ENCODE measurements around the gene SLC37A3.
A peak's percentile ranks its signal among the peaks of the same experiment; 100 is the strongest.

Gene SLC37A3

DNA sequence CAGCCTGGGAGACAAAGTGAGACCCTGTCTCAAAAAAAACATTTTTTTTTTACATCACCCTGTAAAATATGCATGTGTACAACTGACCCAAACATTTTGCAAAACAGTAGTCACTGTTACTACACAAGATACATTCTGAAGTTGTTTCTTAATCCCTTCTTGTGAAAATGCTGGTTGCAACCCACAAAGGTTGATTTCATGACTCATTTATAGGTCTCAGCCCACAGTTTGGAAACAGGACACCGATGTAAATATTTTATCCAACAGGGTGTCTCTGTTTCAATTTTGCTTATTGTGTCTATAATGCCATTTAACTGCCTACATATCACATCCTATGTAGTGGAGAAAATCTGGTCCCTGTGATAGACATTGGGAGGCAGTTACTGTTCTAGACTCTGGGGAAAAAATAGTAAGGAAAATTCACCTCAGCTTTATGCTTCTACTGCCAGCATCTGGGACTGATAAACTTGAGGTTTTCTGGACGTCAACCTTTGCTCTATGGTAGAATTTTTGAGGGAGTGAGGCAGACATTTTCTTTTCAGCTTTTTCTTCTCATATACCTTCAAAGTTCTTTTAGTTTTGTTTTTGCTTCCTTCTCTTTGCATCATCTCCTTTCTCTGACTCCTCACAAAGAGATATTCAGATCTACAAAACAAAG, 4.0 kb upstream of the SLC37A3 start:
- Histone ChIP-seq H3K9ac (ENCODE audit: low read depth, low read length, poor library complexity) (no peak overlapping the region), H3K4me3 (ENCODE audit: low read length in 2 of 2) (no peak overlapping the region), H2BK15ac (ENCODE audit: low read length) (no peak overlapping the region), H3K4ac (ENCODE audit: low read length) (no peak overlapping the region), H3K4me1 (ENCODE audit: control insufficient read depth in 2 of 2, insufficient read depth in 1 of 2, low read depth in 1 of 2, low read length in 2 of 2) (peaks cover 4 to 15% of the 10 kb centered on the region in 2 donors), H3K27me3 (ENCODE audit: control insufficient read depth in 3 of 3, insufficient read depth in 3 of 3, low read depth in 1 of 3, low read length in 3 of 3) (peaks cover 0 to 4% (median 0%) of the 10 kb centered on the region in 3 experiments), H4K91ac (ENCODE audit: low read depth, low read length, poor library complexity) (no peak overlapping the region), H3K18ac (ENCODE audit: low read length) (no peak overlapping the region), H3K27ac (replicated peaks; ENCODE audit: low read length) (no peak overlapping the region), H3K4me2 (ENCODE audit: insufficient read depth, low read length, poor library complexity, severe bottlenecking) (no peak overlapping the region), H2AK5ac (ENCODE audit: low read depth, low read length) (no peak overlapping the region), H3K79me1 (ENCODE audit: low read depth, low read length) (peaks cover 2% of the 10 kb centered on the region), H3K23ac (ENCODE audit: low read depth, low read length, poor library complexity) (no peak overlapping the region), H3K9me3 (replicated peaks in 1 of 2; ENCODE audit: control insufficient read depth in 2 of 2, insufficient read depth in 1 of 2, low read depth in 1 of 2, low read length in 2 of 2) (no peaks in the 10 kb centered on the region), H4K8ac (ENCODE audit: low read depth, low read length) (no peak overlapping the region), H3K36me3 (replicated peaks in 1 of 2; ENCODE audit: control insufficient read depth in 2 of 2, insufficient read depth in 2 of 2, low read length in 2 of 2) (no peaks in the 10 kb centered on the region), H2BK120ac (ENCODE audit: low read depth, low read length) (no peak overlapping the region), H2BK5ac (ENCODE audit: low read length) (no peak overlapping the region), H2AFZ (ENCODE audit: low read length) (no peak overlapping the region), H3K14ac (ENCODE audit: low read length) (no peak overlapping the region), H2BK12ac (ENCODE audit: low read length) (no peak overlapping the region)
- WGBS, 2 donors (ENCODE audit: extremely low coverage in 2 of 2, insufficient read length in 2 of 2, insufficient replicate concordance in 1 of 2) = no CpG with 5 or more reads among the region's 2 CpGs
- DNase-seq (ENCODE audit: low spot score) = no peak

DNA sequence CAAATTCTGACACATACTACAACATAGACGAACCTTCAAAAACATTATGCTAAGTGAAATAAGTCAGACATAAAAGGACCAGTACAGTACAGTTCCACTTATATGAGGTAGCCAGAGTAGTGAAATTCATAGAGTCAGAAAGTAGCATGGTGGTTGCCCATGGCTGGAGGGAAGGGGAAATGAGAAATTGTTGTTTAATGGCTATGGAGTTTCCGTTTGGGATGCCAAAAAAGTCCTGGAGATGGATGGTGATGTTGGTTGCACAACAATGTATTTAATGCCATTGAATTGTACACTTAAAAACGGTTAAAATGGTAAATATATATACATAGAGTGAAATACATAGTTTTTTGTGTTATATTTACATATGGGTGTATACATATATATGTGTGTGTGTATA, 2.1 kb upstream of the SLC37A3 start:
- Histone ChIP-seq H3K4me1 (ENCODE audit: control insufficient read depth in 2 of 2, insufficient read depth in 1 of 2, low read depth in 1 of 2, low read length in 2 of 2) (peaks cover 4 to 16% of the 10 kb centered on the region in 2 donors), H3K9me3 (replicated peaks in 1 of 2; ENCODE audit: control insufficient read depth in 2 of 2, insufficient read depth in 1 of 2, low read depth in 1 of 2, low read length in 2 of 2) (no peaks in the 10 kb centered on the region), H2AFZ (ENCODE audit: low read length) (no peak overlapping the region), H2BK12ac (ENCODE audit: low read length) (no peak overlapping the region), H4K91ac (ENCODE audit: low read depth, low read length, poor library complexity) (no peak overlapping the region), H3K4me3 (ENCODE audit: low read length in 2 of 2) (no peak overlapping the region), H3K23ac (ENCODE audit: low read depth, low read length, poor library complexity) (no peak overlapping the region), H3K79me1 (ENCODE audit: low read depth, low read length) (peaks cover 2% of the 10 kb centered on the region), H3K4ac (ENCODE audit: low read length) (no peak overlapping the region), H3K9ac (ENCODE audit: low read depth, low read length, poor library complexity) (no peak overlapping the region), H3K36me3 (replicated peaks in 1 of 2; ENCODE audit: control insufficient read depth in 2 of 2, insufficient read depth in 2 of 2, low read length in 2 of 2) (no peaks in the 10 kb centered on the region), H3K27ac (replicated peaks; ENCODE audit: low read length) (no peak overlapping the region), H3K14ac (ENCODE audit: low read length) (no peak overlapping the region), H2BK15ac (ENCODE audit: low read length) (no peak overlapping the region), H4K8ac (ENCODE audit: low read depth, low read length) (no peak overlapping the region), H2BK120ac (ENCODE audit: low read depth, low read length) (no peak overlapping the region), H3K27me3 (ENCODE audit: control insufficient read depth in 3 of 3, insufficient read depth in 3 of 3, low read depth in 1 of 3, low read length in 3 of 3) (peaks cover 0 to 4% (median 0%) of the 10 kb centered on the region in 3 experiments), H3K18ac (ENCODE audit: low read length) (no peak overlapping the region), H2AK5ac (ENCODE audit: low read depth, low read length) (no peak overlapping the region), H2BK5ac (ENCODE audit: low read length) (no peak overlapping the region), H3K4me2 (ENCODE audit: insufficient read depth, low read length, poor library complexity, severe bottlenecking) (no peak overlapping the region)
- no peak for DNase-seq (ENCODE audit: low spot score)
- WGBS, 2 donors (ENCODE audit: extremely low coverage in 2 of 2, insufficient read length in 2 of 2, insufficient replicate concordance in 1 of 2) = no CpG with 5 or more reads among the region's 3 CpGs

DNA sequence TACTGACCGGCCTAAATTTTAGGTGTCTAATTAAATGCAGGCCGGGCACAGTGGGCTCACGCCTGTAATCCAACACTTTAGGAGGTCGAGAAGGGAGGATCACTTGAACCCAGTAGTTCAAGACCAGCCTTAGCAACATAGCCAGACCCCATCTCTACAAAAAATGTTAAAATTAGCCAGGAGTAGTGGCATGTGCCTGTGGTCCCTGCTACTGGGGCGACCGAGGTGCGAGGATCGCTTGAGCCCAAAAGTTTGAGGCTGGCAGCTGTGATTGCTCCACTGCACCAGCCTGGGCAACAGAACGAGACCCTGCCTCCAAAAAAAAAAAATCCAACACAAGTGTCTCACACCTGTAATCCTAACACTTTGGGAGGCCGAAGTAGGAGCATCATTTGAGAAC, 491 bp upstream of the SLC37A3 start:
- Histone ChIP-seq H2BK12ac (ENCODE audit: low read length) (no peak overlapping the region), H3K27me3 (ENCODE audit: control insufficient read depth in 3 of 3, insufficient read depth in 3 of 3, low read depth in 1 of 3, low read length in 3 of 3) (peaks cover 0 to 3% (median 0%) of the 10 kb centered on the region in 3 experiments), H4K91ac (ENCODE audit: low read depth, low read length, poor library complexity) (no peak overlapping the region), H3K36me3 (replicated peaks in 1 of 2; ENCODE audit: control insufficient read depth in 2 of 2, insufficient read depth in 2 of 2, low read length in 2 of 2) (no peaks in the 10 kb centered on the region), H3K9me3 (replicated peaks in 1 of 2; ENCODE audit: control insufficient read depth in 2 of 2, insufficient read depth in 1 of 2, low read depth in 1 of 2, low read length in 2 of 2) (no peaks in the 10 kb centered on the region), H2BK15ac (ENCODE audit: low read length) (no peak overlapping the region), H2BK5ac (ENCODE audit: low read length) (no peak overlapping the region), H2AK5ac (ENCODE audit: low read depth, low read length) (no peak overlapping the region), H3K4me2 (ENCODE audit: insufficient read depth, low read length, poor library complexity, severe bottlenecking) (no peak overlapping the region), H3K18ac (ENCODE audit: low read length) (no peak overlapping the region), H3K4me1 (ENCODE audit: control insufficient read depth in 2 of 2, insufficient read depth in 1 of 2, low read depth in 1 of 2, low read length in 2 of 2) (peaks cover under 1 to 4% of the 10 kb centered on the region in 2 donors), H4K8ac (ENCODE audit: low read depth, low read length) (no peak overlapping the region), H3K27ac (replicated peaks; ENCODE audit: low read length) (no peak overlapping the region), H3K23ac (ENCODE audit: low read depth, low read length, poor library complexity) (no peak overlapping the region), H2AFZ (ENCODE audit: low read length) (peak overlapping the region; percentile 92), H3K4ac (ENCODE audit: low read length) (no peak overlapping the region), H3K14ac (ENCODE audit: low read length) (no peak overlapping the region), H3K79me1 (ENCODE audit: low read depth, low read length) (peaks cover 3% of the 10 kb centered on the region), H3K9ac (ENCODE audit: low read depth, low read length, poor library complexity) (no peak overlapping the region), H2BK120ac (ENCODE audit: low read depth, low read length) (no peak overlapping the region), H3K4me3 (ENCODE audit: low read length in 2 of 2) (peak overlapping the region in 1 of 2 donors; percentile 66)
- no peak for DNase-seq (ENCODE audit: low spot score)
- no CpG with 5 or more reads among the region's 10 CpGs for WGBS, 2 donors (ENCODE audit: extremely low coverage in 2 of 2, insufficient read length in 2 of 2, insufficient replicate concordance in 1 of 2)

DNA sequence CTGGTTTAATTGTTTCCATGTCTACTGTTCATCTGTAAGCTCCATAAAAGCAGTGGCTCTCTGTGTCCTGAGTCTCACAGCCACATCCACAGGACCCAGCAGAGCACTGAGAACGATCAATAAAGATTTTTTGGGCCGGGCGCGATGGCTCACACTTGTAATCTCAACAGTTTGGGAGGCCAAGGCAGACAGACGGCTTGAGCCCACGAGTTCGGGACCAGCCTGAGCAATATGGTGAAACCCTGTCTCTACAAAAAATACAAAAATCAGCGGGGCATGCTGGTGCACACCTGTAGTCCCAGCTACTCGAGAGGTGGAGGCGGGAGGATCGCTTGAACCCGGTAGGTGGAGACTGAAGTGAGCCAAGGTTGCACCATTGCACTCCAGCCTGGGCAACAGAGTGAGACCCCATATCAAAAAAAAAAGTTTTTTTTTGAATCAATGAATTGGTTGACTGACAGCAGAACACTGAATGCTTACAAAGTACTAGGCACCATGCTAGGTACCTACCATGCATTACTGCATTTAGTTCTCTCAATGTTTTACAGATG, 4.5 kb downstream of the SLC37A3 start:
- Histone ChIP-seq H2BK5ac (ENCODE audit: low read length) (no peak overlapping the region), H3K18ac (ENCODE audit: low read length) (no peak overlapping the region), H3K4me2 (ENCODE audit: insufficient read depth, low read length, poor library complexity, severe bottlenecking) (no peak overlapping the region), H3K4me1 (ENCODE audit: control insufficient read depth in 2 of 2, insufficient read depth in 1 of 2, low read depth in 1 of 2, low read length in 2 of 2) (peaks cover 0 to 3% of the 10 kb centered on the region in 2 donors), H3K27me3 (ENCODE audit: control insufficient read depth in 3 of 3, insufficient read depth in 3 of 3, low read depth in 1 of 3, low read length in 3 of 3) (no peaks in the 10 kb centered on the region), H3K4ac (ENCODE audit: low read length) (no peak overlapping the region), H3K27ac (replicated peaks; ENCODE audit: low read length) (no peak overlapping the region), H2AFZ (ENCODE audit: low read length) (no peak overlapping the region), H3K9me3 (replicated peaks in 1 of 2; ENCODE audit: control insufficient read depth in 2 of 2, insufficient read depth in 1 of 2, low read depth in 1 of 2, low read length in 2 of 2) (peaks cover 0 to 3% of the 10 kb centered on the region in 2 donors), H3K14ac (ENCODE audit: low read length) (no peak overlapping the region), H3K23ac (ENCODE audit: low read depth, low read length, poor library complexity) (no peak overlapping the region), H2AK5ac (ENCODE audit: low read depth, low read length) (no peak overlapping the region), H3K79me1 (ENCODE audit: low read depth, low read length) (peaks cover 9% of the 10 kb centered on the region), H2BK12ac (ENCODE audit: low read length) (no peak overlapping the region), H3K36me3 (replicated peaks in 1 of 2; ENCODE audit: control insufficient read depth in 2 of 2, insufficient read depth in 2 of 2, low read length in 2 of 2) (no peaks in the 10 kb centered on the region), H4K91ac (ENCODE audit: low read depth, low read length, poor library complexity) (no peak overlapping the region), H4K8ac (ENCODE audit: low read depth, low read length) (no peak overlapping the region), H3K9ac (ENCODE audit: low read depth, low read length, poor library complexity) (no peak overlapping the region), H2BK15ac (ENCODE audit: low read length) (no peak overlapping the region), H3K4me3 (ENCODE audit: low read length in 2 of 2) (no peak overlapping the region), H2BK120ac (ENCODE audit: low read depth, low read length) (no peak overlapping the region)
- no peak for DNase-seq (ENCODE audit: low spot score)
- WGBS, 2 donors (ENCODE audit: extremely low coverage in 2 of 2, insufficient read length in 2 of 2, insufficient replicate concordance in 1 of 2) = no CpG with 5 or more reads among the region's 12 CpGs
